ENCODE measurements around the gene SAP130. TPM values are rescaled to one million over a fixed set of nuclear protein-coding genes. Genes with fewer than 3 reads are reported as not detected.

SAP130 gene
- total RNA-seq, 4 donors from 2014 or later = 8.9 to 44.0 (median 11.7) TPM

DNA sequence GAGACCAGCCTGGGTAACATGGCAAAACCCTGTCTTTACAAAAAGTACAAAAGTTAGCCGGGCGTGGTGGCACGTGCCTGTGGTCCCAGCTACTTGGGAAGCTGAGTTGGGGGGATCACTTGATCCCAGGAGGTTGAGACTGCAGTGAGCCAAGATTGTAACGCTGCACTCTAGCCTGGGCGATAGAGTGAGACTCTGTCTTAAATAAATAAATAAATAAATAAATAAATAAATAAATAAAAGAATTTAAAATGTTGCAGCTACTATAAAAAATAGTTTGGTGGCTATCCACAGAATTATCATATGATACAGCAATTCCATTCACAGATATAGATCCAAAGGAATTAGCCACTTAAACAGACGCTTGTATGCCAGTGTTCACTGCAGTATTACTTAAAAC is 92.5 kb downstream of the SAP130 start:
- WGBS, 2 donors = 92 to 93% methylated on average over 6 of the region's 6 CpGs
- DNase-seq (ENCODE audit: low spot score in 2 of 2) = no peak

DNA sequence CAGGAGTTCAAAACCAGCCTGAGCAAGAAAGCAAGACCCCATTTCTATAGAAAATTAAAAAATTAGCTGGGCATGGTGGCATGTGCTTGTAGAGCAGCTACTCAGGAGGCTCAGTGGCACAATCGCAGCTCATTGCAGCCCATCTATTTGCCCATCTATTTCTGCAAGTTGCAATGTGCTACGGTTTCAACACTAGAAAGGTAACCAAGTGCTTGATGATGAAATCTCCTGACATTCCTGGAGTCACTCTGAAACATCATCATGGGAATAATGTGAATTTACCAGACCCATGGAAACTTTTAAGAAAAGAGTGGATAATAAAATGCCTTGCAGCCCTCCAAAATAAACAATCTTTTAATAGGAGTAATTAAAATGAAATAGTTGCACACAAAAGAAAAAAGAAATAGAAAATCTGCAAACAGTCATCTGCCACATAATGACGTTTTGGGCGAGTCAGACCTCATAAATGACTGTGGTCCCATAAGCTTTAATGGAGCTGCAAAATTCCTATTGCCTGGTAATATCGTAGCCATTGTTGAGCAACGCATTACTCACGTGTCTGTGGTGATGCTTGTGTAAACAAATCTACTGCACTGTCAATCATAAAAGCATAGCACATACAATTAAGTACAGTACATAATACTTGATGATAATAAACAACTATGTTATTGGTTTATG is 95.5 kb downstream of the SAP130 start:
- WGBS, 2 donors = 60 to 70% methylated on average over 7 of the region's 7 CpGs
- no peak for DNase-seq (ENCODE audit: low spot score in 2 of 2)
- no peak for TF ChIP-seq POLR2A (IDR thresholded peaks at IDR 0.05)
- TF ChIP-seq, protein P1, sequence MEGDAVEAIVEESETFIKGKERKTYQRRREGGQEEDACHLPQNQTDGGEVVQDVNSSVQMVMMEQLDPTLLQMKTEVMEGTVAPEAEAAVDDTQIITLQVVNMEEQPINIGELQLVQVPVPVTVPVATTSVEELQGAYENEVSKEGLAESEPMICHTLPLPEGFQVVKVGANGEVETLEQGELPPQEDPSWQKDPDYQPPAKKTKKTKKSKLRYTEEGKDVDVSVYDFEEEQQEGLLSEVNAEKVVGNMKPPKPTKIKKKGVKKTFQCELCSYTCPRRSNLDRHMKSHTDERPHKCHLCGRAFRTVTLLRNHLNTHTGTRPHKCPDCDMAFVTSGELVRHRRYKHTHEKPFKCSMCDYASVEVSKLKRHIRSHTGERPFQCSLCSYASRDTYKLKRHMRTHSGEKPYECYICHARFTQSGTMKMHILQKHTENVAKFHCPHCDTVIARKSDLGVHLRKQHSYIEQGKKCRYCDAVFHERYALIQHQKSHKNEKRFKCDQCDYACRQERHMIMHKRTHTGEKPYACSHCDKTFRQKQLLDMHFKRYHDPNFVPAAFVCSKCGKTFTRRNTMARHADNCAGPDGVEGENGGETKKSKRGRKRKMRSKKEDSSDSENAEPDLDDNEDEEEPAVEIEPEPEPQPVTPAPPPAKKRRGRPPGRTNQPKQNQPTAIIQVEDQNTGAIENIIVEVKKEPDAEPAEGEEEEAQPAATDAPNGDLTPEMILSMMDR (IDR thresholded peaks at IDR 0.05) = no peak
- intact Hi-C loops (cut with DNase I; ENCODE audit: low total_unique reads) = no loop called here
- H3K4me3 ChIP-seq (ENCODE audit: low read depth, poor library complexity, severe bottlenecking) = no peak overlapping the region

More for the DNA sequence above, 92.5 kb downstream of the SAP130 start:
- intact Hi-C loops (cut with DNase I; ENCODE audit: low total_unique reads) = no loop called here
- no peak for TF ChIP-seq POLR2A (IDR thresholded peaks at IDR 0.05)
- TF ChIP-seq, protein P1 (IDR thresholded peaks at IDR 0.05) = no peak
- H3K4me3 ChIP-seq (ENCODE audit: low read depth, poor library complexity, severe bottlenecking) = no peak overlapping the region

DNA sequence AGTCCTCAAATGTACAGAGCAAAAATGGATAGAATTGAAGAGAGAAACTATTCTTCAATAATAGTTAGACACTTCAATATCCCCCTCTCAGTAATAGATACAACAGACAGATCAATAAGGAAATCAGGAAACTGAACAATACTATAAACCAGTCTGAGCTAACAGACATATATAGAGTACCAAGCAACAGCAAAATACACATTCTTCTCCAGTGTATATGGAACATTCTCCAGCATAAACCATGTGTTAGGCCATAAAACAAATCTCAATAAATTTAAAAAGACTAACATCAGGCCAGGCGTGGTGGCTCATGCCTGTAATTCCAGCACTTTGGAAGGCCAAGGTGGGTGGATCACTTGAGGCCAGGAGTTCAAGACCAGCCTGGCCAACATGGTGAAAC is 98.4 kb downstream of the SAP130 start:
- DNase-seq (ENCODE audit: low spot score in 2 of 2) = no peak
- WGBS, 2 donors = 68 to 88% methylated on average over 1 of the region's 1 CpG
- intact Hi-C loops (cut with DNase I; ENCODE audit: low total_unique reads) = no loop called here
- TF ChIP-seq, protein P1 (IDR thresholded peaks at IDR 0.05) = no peak
- no peak for TF ChIP-seq POLR2A (IDR thresholded peaks at IDR 0.05)
- H3K4me3 ChIP-seq (ENCODE audit: low read depth, poor library complexity, severe bottlenecking) = no peak overlapping the region

DNA sequence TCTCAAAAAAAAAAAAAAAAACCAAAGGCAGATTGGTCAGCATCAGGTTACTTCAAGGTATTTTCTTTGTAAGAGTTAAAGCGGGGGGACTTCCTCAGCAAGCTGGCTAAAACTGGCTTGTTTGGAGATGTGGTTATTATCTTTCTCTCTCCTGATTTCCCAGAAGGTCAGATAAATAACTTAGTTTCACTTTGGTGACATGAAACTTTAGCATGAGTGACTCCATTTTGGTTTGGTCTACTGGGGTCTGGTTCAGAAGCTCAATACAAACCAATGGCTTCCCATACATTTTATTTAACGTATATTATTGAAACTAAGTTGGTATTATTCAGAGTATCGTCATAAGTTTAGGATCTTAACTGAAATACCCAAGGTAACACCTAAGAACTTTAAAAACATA is 100.5 kb downstream of the SAP130 start:
- WGBS, 2 donors = 91 to 96% methylated on average over 3 of the region's 3 CpGs
- no peak for DNase-seq (ENCODE audit: low spot score in 2 of 2)
- H3K4me3 ChIP-seq (ENCODE audit: low read depth, poor library complexity, severe bottlenecking) = no peak overlapping the region
- TF ChIP-seq POLR2A (IDR thresholded peaks at IDR 0.05) = no peak
- TF ChIP-seq, protein P1 (IDR thresholded peaks at IDR 0.05) = no peak
- intact Hi-C loops (cut with DNase I; ENCODE audit: low total_unique reads) = no loop called here

DNA sequence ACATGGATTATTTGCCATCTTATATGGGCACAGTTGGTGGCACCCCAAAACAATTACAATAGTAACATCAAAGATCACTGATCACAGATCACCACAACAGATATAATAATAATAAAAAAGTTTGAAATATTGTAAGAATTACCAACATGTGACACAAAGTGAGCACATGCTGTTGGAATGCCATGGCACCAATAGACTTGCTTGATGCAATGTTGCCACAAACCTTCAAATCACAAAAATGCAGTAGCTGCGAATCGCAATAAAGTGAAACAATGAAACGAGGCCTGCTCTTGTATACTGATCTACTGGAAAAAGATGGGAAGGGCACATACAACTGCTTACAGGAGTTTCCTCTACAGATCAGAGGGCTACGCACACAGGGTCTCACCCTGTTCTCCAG is 109.9 kb downstream of the SAP130 start:
- intact Hi-C loops (cut with DNase I; ENCODE audit: low total_unique reads) = no loop called here
- TF ChIP-seq, protein P1 (IDR thresholded peaks at IDR 0.05) = no peak
- no peak for TF ChIP-seq POLR2A (IDR thresholded peaks at IDR 0.05)
- H3K4me3 ChIP-seq (ENCODE audit: low read depth, poor library complexity, severe bottlenecking) = no peak overlapping the region
- no peak for DNase-seq (ENCODE audit: low spot score in 2 of 2)
- 90 to 100% methylated on average over 4 of the region's 4 CpGs for WGBS, 2 donors

All from lower leg skin (tissue), 4 donors.